Right lobe of liver (tissue), 6 donors: ENCODE measurements around the gene MYL4. TPM values are rescaled to one million over a fixed set of nuclear protein-coding genes. Genes with fewer than 3 reads are reported as not detected.

Source experiments
- ATAC-seq, 4 donors: fragments of 200-7000 bp; cut with Tn5 transposase; one replicate each; pipeline ENCODE4 v1.9.1; 2020; ENCODE audit warnings: mild to moderate bottlenecking in 4 of 4, moderate library complexity in 4 of 4
- DNase-seq, 3 donors: peaks; one replicate each; pipeline ENCODE4 v3.0.0-alpha.2; 2020
- H3K27ac ChIP-seq, 3 donors: fragments of 200-600 bp; one replicate each; pipeline ENCODE4 v1.8.0; 2022
- H3K27me3 ChIP-seq, 2 donors: fragments of 200-600 bp; one replicate each; pipeline ENCODE4 v1.8.0; 2022
- H3K36me3 ChIP-seq, 4 donors: fragments of 200-600 bp; sonication (generic) in 1 of 4; one replicate each; pipeline versions ENCODE4 v1.5.1 to v1.8.0; 2017 to 2022; ENCODE audit warnings: control low read depth in 1 of 4
- H3K4me1 ChIP-seq, 4 donors: fragments of 200-600 bp; sonication (generic) in 1 of 4; one replicate each; pipeline versions ENCODE4 v1.5.1 to v1.8.0; 2017 to 2022; ENCODE audit warnings: control low read depth in 1 of 4
- H3K4me3 ChIP-seq, 3 donors: fragments of 200-600 bp; one replicate each; pipeline ENCODE4 v1.8.0; 2022
- H3K9me3 ChIP-seq, 4 donors: fragments of 200-600 bp; sonication (generic) in 1 of 4; one replicate each; pipeline versions ENCODE4 v1.5.1 to v1.8.0; 2017 to 2022; ENCODE audit warnings: control low read depth in 1 of 4
- CTCF ChIP-seq, 4 donors: fragments of 200-600 bp in 3 of 4; fragments of 450-650 bp in 1 of 4; IDR thresholded peaks; one replicate each; pipeline versions ENCODE4 v1.5.1 to v1.8.0; 2016 to 2022; ENCODE audit warnings: antibody characterized with exemption in 4 of 4, mild to moderate bottlenecking in 2 of 4
- POLR2A ChIP-seq: fragments of 450-650 bp; IDR thresholded peaks from one replicate; pipeline ENCODE4 v1.6.1; 2017; ENCODE audit warnings: antibody characterized with exemption, mild to moderate bottlenecking
- WGBS: methylation state at CpG from one replicate; pipeline ENCODE4 v1.1.6; 2018; ENCODE audit warnings: low coverage, low lambda C conversion rate; ENCODE audit not compliant: insufficient coverage; ENCODE audit errors: missing lambda C conversion rate; 5-methylcytosine and 5-hydroxymethylcytosine counted together
- intact Hi-C, 2 donors: fragments of 100-400 bp; cut with DNase I; formaldehyde crosslinking; loops; one replicate each; pipeline versions ENCODE4 v1.11.2 to v1.14.1; 2022
- total RNA-seq, 6 experiments: library from RNA; depleted of rRNA in 2 of 6; stranded (reverse); fragments of >200 nt in 2 of 6; fragmentation: NEBNext Ultra II Directional in 3 of 6; extraction: Animal tissue kit (Norgen Biotek cat#: 25700) in 3 of 6; gene quantifications; one replicate each; pipeline versions ENCODE4 v1.1.0 to v1.2.4, GENCODE V29; 2016 to 2023
- donor health status: DM: no; HTN: yes; CAD: no.
- donor health status: DM: no; HTN: no; CAD: no.
- donor health status: DM: no; HTN: no; CAD: no.
- donor health status: DM: no; HTN: yes; CAD: no.
- donor health status: DM: no; HTN: yes; CAD: no.

Gene MYL4
- total RNA-seq, 6 experiments from 2014 or later: 0.42 to 0.80 (median 0.58) TPM; not detected in 2

GRCh38 chr17:47204722-47205418 lies 4.3 kb upstream of the MYL4 start:
- peak overlapping the region in 2 of 3 donors; percentile 16 to 34 for H3K27ac ChIP-seq
- H3K4me3 ChIP-seq: no peak overlapping the region
- H3K36me3 ChIP-seq: no peaks in the 10 kb centered on the region
- TF ChIP-seq CTCF (IDR thresholded peaks at IDR 0.05): no peak
- TF ChIP-seq POLR2A: no peak
- intact Hi-C loops: no loop called here
- ATAC-seq (peak; percentile 50 to 65 (median 60)), DNase-seq (no peak)
- 69% methylated on average over 4 of the region's 6 CpGs for WGBS
- H3K9me3 ChIP-seq: no peaks in the 10 kb centered on the region
- H3K4me1 ChIP-seq: no peaks in the 10 kb centered on the region
- H3K27me3 ChIP-seq: no peaks in the 10 kb centered on the region

- ATAC-seq: peak; percentile 69 to 78 (median 75)
- DNase-seq: no peak
- Histone ChIP-seq H3K9me3 (no peaks in the 10 kb centered on the region), H3K27ac (peak overlapping the region in 2 of 3 donors; percentile 16 to 34), H3K4me3 (no peak overlapping the region), H3K27me3 (no peaks in the 10 kb centered on the region), H3K4me1 (no peaks in the 10 kb centered on the region), H3K36me3 (no peaks in the 10 kb centered on the region)
- intact Hi-C loops: no loop called here
- 53% methylated on average over 7 of the region's 9 CpGs for WGBS
- TF ChIP-seq POLR2A (no peak), CTCF (IDR thresholded peaks at IDR 0.05) (no peak)
Measured at GRCh38 chr17:47205419-47205963, 3.7 kb upstream of the MYL4 start.

GRCh38 chr17:47207143-47208067 lies 1.7 kb upstream of the MYL4 start:
- no peaks in the 10 kb centered on the region for H3K36me3 ChIP-seq
- DNase-seq: no peak
- H3K4me3 ChIP-seq: no peak overlapping the region
- H3K4me1 ChIP-seq: no peaks in the 10 kb centered on the region
- no peak for ATAC-seq
- no peak for TF ChIP-seq CTCF (IDR thresholded peaks at IDR 0.05)
- TF ChIP-seq POLR2A: no peak
- no peaks in the 10 kb centered on the region for H3K9me3 ChIP-seq
- WGBS: 82% methylated on average over 4 of the region's 8 CpGs
- H3K27ac ChIP-seq: no peak overlapping the region
- intact Hi-C loops: no loop called here
- H3K27me3 ChIP-seq: no peaks in the 10 kb centered on the region

- DNase-seq (no peak), ATAC-seq (no peak)
- H3K4me1 ChIP-seq: no peaks in the 10 kb centered on the region
- intact Hi-C loops: no loop called here
- H3K4me3 ChIP-seq: no peak overlapping the region
- no peak overlapping the region for H3K27ac ChIP-seq
- H3K27me3 ChIP-seq: no peaks in the 10 kb centered on the region
- TF ChIP-seq CTCF (IDR thresholded peaks at IDR 0.05) (no peak), POLR2A (no peak)
- 100% methylated on average over 3 of the region's 3 CpGs for WGBS
- H3K9me3 ChIP-seq: no peaks in the 10 kb centered on the region
- H3K36me3 ChIP-seq: no peaks in the 10 kb centered on the region
Measured at GRCh38 chr17:47209499-47209898, 351 bp downstream of the MYL4 start.
